Superior temporal gyrus (tissue), 1 donor: ENCODE measurements around the gene ASPHD2.

Experiments
- DNase-seq: peaks from one replicate; pipeline ENCODE4 v3.0.0-alpha.2; 2016; ENCODE audit errors: extremely low spot score

The ASPHD2 gene

DNA sequence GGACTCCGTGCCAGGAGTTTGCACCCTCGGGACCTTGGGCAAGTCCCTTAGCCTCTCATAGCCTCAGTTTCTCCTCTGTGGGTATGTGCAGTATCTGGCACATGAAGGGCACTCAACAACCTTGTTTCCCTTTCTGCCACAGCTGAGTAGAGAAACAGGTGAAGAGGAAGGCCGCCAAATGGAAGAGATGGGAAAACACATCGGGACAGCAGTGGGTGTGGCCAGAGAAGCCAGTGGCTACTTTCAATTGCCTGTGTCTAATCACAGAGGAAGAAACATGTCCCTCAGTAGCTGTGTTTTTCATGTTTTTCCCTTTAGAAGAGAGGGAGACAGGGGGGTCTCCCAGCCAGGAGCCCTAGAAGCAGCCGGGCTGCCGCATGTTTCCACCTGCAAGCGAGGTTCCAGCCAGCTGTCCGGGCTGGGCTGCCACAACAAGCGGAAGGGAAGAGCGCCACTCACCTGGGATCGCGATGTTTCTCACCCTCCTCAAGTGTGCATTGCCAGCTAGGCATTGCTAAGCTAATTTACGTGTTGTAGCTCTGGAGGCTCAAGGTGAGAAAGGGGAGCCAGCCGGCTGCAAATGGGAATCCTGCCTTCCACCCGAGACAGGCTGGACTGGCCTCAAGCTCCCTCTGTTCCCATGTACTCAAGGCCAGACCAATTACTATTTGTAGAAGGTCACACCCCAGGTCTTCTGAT, 16.7 kb downstream of the ASPHD2 start:
- DNase-seq, result no peak

DNA sequence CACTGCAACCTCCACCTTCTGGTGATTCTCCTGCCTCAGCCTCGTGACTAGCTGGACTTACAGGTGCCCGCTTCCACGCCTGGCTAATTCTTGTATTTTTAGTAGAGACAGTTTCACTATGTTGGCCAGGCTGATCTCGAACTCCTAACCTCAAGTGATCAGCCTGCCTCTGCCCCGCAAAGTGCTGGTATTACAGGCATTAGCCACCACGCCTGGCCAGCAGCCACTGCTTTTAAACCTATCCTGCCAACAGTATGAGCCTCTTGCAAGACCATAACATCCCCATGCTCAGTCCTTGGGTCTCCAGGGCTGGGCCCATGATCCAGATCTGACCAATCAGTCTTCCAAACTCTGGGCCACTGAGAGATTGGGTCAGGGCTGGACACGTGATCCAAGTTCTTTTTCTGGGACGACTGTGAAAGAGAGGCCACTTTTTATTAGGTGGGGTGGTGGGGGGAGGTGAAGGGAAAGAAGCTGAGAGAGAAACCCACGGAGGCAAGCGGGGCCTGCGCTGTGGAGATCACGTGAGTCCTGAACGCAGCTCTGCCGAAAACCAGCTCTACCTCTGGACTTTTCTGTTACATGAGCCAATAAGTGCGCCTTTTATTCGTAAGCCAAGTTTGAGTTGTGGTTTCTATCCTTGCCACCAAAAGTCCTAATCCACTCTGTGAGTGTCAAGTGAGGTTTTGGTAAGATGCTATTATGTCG, 17.9 kb downstream of the ASPHD2 start:
- no peak for DNase-seq

DNA sequence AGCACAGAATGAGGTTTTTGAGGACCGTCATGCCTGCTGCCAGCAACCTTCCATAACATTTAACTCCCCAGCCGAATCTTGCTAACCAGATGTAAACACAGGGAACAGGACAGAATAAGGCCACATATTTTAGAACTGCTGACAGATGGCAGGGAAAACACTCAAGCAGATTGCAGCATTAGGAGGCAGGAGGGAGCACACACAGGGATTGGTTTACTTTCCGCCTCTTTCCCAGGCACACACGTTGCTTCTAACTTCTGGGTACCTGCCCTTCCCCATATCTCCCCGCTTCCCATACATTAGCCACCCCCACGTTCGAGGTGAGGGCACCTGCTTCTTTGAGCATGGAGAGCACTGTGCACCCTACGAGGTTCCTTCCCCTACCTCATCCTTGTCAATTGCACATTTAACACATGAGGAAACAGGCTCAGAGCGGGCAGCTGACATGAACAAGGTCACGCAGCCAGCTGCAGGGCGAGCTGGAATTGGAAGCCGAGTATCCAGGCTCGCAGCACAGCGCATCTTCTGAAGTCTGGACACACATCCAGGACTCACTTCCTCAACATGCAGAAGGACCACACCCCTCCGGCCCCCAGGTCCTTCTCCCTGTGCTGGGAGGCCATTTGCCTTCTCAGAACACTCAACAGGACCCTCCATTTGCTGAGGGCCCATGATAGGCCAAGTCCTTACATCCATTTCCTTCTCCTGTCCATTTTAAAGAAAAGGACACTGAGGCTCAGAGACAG, 18.7 kb downstream of the ASPHD2 start:
- DNase-seq, result peak; percentile 46

DNA sequence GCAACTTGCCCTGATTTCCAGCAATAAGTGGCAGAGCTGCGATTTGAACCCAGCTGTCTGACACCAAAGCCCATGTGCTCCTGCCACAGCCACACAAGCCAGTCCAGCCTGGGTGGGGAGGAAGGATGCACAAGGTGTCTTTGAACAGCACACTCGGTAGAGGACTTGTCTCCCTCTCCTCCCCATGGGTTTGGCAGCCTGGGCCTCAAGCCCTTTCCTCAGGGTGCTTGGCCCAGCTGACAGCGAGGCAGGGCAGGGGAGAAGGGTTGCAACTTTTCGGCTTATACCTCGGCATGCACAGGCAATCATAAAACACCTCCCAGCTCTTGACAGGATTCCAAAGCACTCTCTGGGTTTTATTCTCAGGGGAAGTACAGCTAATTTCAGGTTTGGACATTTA, 19.3 kb downstream of the ASPHD2 start:
- DNase-seq, result no peak

DNA sequence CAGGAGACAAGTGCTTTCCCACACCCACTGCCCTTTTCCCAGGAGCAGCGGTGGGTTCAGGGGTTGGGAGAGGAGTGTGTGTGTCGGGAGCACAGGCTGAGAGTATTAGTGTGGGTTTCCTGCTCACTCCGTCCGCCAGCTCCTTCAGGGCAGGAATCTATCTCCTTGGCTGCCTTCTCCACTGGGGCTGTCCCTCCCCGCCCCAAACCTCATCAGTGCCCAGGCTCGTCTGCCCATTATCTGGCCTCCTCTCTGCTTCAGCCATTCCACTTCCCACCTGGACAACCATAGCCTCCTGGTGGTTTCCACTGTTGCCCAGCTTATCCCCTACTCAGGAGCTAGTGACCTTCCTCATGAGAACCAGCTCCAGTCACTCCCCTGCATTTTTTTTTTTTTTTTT, 19.9 kb downstream of the ASPHD2 start:
- DNase-seq, result no peak

DNA sequence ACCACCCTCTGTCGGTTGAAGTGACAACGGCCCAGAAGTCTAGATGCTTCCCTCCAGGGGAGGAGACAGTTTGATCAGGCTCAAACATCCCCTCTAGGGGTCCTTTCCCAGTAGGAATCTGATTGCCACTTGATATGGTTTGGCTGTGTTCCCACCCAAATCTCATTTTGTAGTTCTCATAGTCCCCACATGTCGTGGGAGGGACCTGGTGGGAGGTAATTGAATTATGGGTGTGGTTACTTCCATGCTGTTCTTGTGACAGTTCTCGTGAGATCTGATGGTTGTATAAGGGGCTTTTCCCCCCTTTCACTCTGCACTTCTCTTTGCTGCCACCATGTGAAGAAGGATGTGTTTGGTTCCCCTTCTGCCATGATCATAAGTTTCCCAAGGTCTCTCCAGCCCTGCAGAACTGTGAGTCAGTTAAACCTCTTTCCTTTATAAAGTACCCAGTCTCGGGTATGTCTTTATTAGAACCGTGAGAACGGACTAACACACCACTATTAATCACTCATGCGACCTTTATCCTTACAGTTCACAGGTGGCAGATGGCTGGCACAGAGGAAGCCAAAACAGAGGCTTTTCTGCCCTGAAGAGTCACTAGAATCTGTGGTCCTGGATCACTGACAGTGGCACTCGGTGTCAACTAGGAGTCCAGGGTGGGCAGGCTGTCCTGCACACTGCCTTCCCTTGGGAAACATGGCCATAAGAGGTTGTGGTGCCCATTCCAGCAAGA, 21.6 kb downstream of the ASPHD2 start:
- no peak for DNase-seq

DNA sequence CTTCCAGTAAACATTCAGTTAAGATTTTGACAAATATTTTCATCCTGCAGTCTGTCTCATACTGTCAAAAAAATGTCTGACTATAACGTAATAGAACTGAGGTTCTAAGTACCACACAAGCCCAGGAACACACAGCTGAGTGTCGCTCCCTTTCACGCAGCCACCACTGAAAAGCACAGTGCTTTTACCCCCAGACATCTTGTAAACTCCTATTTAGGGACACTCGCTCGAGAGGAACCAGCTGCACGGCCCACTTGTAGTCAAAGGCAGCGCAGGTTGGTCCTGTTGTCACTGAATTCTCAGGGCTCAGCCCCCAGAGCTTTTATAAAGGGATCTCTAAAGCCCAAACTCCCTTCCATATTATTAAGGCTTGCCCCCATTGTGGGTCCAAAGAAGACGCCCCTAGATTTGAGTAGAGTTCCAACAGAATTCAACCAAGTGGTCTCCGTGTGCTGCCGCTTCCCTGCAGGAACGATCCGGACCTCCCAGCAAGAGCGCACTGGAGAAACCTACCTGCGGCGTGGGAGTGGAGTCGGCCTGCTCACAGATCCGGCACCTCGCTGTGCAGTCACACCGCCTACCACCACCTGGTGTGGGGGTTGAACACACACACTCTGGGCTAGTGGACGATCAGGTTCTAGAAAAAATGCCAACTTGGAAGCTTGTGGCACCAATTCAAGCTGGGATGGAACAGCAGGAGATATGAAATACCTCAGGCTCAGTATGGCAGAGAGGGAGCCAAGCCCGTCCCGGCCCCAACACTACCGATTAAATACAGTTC, 23.4 kb downstream of the ASPHD2 start:
- DNase-seq, result no peak

DNA sequence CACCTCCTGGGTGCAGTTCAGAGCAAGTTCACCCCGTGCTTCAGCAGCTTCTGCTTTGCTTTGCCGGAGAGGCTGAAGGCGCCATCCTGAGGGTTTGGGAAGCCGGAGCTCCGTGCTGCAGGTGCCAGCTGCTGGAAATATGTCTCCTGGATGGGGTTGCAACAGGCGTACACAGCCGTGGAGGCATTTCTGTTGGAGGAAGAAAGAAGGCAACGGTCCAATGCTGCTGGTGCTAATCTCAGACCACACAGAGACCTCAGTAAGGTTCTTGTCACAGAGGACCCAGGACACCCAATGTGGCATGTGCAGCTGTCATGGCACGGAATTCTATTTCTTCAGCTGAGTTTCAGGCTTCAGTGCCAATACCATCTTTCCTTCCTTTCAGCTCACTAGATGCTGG, 24.2 kb downstream of the ASPHD2 start:
- no peak for DNase-seq

DNA sequence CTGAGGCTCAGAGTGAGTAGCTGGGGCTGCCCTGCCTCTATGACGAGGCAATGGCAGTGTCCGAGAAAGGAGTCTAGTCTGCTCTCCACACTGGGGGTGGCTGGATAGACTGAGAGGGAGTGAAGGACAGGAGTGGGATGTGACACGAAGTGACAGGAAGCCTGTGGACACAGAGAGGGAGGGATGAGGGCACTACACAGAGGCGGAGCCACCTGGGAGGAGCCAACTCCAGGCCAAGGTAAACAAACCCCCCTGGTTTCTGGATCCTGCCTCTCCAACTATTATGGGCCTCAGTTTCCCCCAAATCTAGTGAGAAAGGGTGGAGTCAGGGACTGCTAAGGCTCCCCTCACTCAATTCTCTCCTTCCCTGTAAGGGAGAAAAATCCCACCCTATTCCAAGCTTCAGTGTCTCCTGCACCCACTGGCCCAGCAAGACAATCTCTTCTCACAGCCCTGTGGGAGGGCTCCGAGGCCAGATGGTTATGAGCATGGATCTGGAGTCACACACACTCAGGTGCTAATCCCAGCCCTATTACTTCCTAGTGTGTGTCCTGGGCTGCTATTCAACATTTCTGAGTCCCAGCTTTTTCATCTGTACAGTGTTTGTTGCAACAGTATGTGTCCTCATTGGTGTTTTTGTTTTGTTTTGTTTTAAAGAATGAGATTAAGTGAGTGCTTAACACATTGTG, 24.9 kb downstream of the ASPHD2 start:
- no peak for DNase-seq

DNA sequence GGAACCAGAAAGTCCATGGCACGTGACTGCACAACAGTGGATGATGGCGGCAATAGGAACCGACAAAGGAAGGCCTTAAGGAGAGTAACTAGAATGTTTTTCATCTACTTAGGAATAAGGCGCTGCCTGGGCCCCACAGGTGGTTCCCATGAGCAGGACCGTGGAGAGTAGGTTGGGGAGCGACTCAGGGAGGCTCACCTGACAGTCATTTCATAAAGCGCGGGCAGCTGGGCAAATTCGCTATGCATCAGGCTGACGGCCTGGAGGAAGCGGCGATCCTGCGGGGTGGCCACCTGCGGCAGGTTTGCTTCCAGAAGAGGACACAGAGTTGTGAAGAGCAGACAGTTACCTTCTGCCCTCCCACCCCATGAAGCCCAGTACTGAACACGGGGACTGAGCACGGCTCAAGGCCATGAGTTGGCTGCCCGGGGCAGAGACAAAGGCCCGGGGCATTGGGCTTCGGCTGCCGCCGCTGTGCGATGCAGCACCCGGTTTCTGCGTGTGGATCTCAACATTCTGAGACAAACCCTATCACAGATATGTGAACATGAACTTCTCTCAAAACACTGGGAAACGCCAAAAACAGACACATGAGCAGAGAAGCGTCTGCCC, 28.7 kb downstream of the ASPHD2 start:
- DNase-seq, result no peak

DNA sequence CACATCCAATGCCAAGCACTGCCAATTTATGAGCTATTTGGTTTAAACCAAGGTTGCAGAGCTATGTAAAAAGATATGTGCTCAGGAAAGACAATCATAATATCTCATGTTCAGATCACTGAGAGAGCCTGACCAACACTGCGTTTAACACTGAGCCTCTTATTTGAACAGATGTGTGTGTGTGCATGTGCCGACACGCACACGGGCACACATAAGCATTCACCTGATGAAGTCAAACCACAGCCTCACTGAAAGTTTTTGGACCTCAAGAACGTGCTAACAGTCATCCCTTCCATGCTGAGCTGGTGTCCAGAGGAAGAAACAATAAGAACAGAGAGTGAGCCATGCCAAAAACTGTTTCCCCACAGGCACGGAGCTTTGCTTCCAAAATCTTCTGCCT, 31.1 kb downstream of the ASPHD2 start:
- no peak for DNase-seq

DNA sequence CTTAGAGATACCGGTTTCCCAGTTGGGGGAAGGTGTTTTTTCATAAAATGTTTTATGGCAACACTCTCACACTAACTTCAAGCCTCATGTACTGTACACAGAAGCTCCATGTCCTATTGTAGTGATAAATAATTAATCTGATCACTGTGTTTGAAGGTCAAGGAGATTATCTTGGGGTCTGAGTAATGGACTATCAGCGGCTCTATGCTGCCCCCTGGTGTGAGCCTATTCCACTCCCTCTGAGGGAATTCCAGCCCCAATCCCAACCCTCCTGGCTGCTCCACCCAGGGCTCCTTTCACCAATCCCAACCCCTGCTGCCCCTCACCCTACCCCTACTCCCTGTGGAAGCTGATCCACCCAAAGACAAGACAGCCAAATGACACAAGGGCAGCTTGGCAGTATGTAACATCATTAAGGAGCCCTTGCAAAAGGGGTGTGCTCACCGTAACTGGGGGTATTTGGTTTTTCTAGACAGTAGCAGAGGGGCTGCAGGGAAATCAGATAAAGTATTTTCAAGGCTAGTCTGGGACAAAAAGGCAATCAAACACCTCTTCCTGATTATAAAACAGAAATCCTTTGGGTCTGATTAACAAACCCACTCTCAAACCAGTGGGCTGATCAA, 32.2 kb downstream of the ASPHD2 start:
- peak; percentile 79 for DNase-seq

DNA sequence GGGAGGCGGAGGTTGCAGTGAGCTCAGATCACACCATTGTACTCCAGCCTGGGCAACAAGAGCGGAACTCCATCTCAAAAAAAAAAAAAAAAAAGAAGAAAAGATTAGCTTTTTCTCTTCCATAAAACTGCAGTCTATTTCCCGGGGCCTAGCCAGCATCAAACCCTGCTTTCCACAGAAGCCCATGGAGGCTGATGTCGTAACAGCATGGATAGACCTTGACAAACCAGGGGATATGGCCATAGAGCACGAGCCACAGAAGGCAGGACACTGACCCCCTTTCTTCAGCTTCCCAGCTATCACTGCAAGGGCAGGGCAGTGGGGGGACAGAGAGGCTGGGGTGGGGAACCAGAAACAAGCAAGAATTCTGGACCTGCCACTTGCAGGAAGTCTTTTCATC, 33.0 kb downstream of the ASPHD2 start:
- DNase-seq, result no peak

DNA sequence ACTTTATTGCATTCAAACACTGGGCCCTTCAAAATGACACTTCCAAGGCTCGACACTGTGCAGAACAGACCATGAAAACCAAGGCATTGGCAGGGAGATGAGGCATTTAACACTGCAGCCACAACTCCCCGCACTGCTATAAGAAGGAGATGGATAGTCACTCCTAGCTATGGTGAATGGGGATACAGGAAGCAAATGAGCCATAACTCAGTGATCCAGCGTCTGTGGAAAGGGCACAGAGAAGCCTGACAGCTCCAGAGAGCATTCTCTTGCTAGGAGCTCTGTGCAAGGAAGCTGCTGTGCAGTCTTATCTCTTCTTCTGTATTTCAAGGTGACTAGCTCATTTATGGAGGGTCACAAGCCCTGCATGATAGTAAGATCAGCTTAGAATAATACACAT, 33.6 kb downstream of the ASPHD2 start:
- no peak for DNase-seq

DNA sequence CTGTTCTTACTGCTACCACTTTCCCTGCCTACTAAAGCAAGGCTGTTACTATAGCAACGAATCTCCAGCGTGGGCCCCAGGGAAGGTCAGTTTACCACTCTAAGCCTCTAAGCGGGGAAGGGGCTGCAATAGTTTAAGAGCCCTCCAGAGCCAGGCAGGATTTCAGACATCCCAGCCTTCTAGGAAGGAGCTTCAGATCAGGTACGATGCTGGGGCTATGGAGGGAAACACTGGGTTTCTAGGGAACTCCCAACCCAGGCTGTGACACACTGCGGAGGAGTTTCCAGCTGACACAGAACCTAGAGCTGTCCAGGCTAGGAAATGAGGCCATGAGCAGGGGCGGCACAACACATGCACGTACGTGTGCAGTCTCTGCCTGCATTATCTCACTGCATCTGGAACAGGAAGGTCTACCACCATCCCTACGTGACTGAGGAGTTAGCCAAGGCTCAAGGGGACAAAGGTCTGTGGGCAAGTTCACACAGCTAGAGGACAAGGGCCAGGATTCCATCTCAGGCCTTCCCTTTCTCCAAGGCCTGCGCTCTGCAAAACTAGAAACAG, 34.1 kb downstream of the ASPHD2 start:
- peak; percentile 53 for DNase-seq

DNA sequence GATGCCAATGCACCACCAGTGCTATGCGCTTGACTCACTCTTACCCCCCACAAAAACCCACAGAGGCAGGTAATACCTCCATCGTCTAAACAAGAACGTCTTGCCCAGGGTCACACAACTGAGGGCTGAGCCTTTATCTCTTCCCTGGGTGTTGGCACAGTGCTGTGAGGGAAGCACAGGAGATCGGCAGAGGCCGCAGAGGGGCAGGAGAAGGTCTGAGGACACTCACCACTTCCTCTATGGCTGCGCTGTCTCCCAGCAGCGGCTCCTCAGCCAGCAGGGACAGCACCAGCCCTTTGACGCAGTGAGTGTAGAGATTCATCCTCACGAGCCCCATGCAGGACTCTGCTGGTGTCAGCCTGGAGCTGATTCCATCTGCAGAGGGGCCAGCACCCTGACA, 34.6 kb downstream of the ASPHD2 start:
- DNase-seq, result no peak

DNA sequence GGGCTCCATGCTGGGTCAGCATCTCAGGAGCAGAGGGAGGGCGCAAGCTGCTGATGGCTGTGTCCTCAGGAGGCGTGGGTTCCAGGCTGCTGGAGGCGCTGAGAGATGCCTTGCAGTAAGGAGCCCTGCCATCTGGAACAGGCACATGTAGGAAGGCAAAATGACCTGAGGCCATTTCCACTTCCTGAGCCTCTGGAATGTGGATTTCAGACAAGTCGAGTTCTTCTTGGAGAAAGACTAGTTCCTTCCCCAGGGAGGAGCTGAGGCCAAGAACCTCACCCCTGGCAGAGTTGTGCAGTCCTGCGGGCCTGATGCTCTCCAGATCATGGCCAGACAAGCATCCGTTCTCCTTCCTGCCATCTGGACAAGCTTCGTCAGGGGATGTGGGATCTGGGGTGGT, 35.3 kb downstream of the ASPHD2 start:
- DNase-seq, result no peak

DNA sequence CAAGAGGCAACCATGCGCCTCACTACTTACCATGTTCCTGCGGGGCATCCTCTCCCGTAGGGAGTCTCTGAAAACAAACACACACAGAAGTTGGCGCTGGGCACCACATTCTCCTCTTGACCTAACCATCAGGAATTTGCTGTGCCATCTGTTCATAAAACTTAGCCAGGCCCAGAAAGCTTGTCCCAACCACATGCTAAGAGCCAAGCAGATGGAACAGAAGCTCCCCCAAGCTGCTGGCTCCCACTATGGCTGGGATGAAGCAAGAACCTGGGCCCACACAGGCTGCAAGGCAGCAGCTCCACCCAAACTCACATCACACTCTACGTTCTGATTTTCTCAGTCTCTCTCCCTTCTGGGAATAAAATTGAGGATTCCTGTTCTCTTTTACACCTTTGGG, 37.1 kb downstream of the ASPHD2 start:
- DNase-seq, result peak; percentile 58

DNA sequence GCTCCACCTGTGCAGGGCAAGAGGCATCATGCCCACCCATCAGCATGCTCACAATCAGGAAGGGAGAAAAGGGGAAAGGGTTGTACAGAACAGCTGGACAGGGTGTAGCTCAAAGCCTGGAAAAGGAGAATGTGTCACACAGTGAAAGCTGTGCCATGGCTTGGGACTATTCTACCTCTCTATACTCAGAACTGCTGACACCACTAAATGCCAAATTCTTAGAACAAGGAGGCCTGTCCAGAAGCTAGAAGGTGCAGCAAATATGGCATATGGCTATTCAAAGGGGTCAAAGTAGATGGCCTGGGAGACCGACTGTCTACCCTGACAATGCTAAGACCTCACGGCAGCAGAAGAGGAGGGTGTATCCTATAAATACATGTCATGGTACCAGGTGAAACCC, 41.7 kb downstream of the ASPHD2 start:
- no peak for DNase-seq

DNA sequence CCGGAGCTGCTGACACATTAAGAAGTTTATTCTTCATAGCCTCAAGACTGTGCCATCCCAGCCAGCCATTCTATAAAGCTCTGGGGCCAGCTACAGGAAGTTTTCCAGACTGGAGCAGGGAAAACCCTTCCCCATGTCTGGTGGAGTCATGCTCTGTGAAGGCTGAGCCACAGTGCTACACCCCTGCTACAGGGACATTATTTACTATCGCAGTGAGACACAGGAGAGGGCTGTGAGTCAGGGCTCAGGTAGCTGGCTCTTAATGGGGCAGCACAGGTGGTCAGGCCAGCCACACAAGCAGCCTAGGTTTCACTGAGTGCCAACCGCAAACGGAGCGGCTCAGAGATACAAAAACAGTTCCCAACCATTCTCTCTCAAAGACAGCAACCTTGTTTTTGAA, 42.5 kb downstream of the ASPHD2 start:
- no peak for DNase-seq
